GM10248 (cell line): ENCODE data around the gene ZNF521.

Source experiments
- CTCF ChIA-PET: fragments of 300-600 bp; sonication (Branson Sonifier 250); formaldehyde crosslinking; extraction: SDS; loops from one replicate; lab custom pipeline; 2021; ENCODE audit warnings: antibody characterized with exemption; lab: Yijun Ruan, JAX
- POLR2A ChIA-PET: fragments of 350-650 bp; sonication (Branson Sonifier 250); formaldehyde crosslinking; extraction: SDS; loops from one replicate; lab custom pipeline; 2020; ENCODE audit warnings: antibody characterized with exemption; lab: Yijun Ruan, JAX
- DNase-seq: peaks from one replicate; pipeline ENCODE4 v3.0.0; 2012; ENCODE audit errors: extremely low spot score
- TF ChIP-seq, protein P1 (sequence below): IDR thresholded peaks from 2 replicates; pipeline ENCODE4 v1.5.1; 2012; ENCODE audit warnings: mild to moderate bottlenecking, low read depth; ENCODE audit errors: extremely low read depth, missing control alignments, control extremely low read depth

The ZNF521 gene

DNA sequence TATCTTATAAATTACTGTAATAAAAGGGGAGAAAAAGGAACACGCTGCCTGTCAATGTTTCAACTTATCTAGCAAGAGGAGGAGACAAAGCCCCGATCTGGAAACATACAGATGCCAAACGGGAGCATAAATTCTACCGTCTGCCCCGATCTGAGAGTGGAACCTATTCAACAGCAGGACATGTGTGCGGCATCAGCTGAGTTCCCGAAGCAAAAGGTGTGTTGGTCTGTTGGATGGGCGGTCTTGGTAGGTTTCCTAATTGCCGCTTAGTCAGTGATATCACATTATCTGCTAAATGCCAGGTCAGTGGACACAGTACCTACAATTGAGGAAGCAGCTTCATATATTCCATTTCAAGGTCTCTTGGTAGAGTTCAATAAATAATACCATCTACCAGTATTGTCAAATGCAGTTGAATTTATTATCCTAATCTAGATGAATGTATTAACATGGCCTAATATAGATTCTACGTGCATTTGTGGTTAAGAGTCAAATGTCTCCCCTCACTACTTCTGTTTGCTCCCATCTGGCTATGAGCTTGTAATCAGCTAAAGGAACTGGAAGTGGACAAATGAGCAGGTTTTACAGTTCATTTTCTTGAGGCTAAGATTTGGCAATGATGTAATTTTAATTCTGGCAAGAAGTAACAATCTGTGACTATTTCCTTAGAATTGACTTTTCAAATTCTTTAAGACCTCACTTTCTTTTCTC, 219.0 kb downstream of the ZNF521 start:
- POLR2A ChIA-PET = no interaction called here
- CTCF ChIA-PET = interaction anchor here (1.5 kb wide), 1 partner anchor 26 kb away, joined by 4 read pairs; no protein-coding TSS in a partner anchor
- no peak for DNase-seq
- TF ChIP-seq, protein P1, sequence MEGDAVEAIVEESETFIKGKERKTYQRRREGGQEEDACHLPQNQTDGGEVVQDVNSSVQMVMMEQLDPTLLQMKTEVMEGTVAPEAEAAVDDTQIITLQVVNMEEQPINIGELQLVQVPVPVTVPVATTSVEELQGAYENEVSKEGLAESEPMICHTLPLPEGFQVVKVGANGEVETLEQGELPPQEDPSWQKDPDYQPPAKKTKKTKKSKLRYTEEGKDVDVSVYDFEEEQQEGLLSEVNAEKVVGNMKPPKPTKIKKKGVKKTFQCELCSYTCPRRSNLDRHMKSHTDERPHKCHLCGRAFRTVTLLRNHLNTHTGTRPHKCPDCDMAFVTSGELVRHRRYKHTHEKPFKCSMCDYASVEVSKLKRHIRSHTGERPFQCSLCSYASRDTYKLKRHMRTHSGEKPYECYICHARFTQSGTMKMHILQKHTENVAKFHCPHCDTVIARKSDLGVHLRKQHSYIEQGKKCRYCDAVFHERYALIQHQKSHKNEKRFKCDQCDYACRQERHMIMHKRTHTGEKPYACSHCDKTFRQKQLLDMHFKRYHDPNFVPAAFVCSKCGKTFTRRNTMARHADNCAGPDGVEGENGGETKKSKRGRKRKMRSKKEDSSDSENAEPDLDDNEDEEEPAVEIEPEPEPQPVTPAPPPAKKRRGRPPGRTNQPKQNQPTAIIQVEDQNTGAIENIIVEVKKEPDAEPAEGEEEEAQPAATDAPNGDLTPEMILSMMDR = no peak

DNA sequence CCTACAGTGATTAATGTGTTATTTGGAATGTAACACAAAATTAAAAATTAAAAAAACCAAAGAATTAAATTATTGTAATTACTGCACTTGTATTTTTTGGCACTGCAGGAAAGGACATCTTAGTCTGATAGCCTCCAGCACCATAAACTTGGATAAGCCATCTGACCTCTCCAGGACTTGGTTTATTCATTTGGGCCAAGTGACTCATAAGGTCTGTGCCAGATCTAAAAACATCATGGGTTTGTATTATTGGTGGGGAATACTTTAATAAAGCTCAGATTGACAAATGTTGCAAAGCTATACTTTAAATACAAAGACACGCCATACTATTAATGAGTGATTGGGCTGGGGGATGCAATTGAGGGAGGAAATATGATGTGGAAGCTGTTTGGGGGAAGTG, 225.2 kb downstream of the ZNF521 start:
- CTCF ChIA-PET = no interaction called here
- TF ChIP-seq, protein P1 = no peak
- POLR2A ChIA-PET = no interaction called here
- DNase-seq = no peak

DNA sequence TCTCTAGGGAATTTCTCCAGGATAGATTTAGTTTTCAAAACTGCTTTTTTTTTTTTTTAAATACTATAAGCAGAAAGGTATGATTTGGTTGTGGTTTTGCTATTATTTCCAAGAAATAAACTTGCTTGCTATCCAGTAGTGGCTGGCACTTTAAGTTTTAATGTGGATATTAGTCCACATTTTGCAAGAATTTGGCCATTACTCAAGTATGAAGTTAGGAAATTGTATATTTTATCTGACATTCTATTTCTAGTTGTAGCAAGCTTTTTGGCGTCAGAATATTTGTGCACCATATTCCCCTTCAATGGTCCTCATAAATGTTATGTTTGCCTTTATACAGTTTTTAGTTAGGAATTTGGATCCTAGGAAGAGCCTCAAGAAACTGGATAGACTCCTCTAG, 226.3 kb downstream of the ZNF521 start:
- TF ChIP-seq, protein P1 = no peak
- DNase-seq = no peak
- POLR2A ChIA-PET = no interaction called here
- CTCF ChIA-PET = no interaction called here

DNA sequence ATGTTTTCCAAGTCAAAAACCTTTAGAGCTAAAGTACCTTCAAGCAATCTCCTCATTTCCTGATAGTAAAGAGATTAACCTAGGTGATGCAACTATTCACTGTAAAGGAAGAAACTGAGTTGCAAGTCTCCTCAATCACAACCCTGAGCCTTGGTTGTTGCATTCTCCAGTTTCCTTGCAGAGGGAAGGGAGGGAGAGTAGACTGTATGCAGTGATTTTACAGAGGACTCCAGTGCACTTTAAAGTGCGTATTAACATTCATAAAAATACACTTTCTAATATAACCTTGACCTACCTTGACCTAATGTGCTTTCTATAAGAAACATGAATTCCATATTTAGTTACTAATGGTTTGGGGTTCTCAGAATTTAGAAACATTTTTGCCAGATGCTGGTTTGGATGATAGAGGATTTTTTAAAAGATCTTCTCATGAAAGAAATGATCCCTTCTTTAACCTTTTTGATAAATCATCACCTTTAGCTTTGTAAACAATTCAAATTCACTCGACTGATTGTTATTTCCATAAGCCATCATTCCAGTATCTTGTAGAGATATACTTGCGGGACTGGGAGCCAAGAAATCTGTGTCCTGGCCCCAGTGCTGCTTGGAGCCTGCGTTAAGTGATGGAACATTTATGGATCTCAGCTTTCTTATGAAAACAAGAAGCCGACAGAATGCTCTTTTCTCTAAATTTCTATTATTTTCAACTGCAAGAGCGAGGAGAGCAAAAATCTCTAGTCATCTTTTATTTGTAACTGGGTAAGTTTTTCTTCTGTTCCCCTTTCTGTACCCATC, 228.3 kb downstream of the ZNF521 start:
- DNase-seq = no peak
- ChIA-PET POLR2A (no interaction called here), CTCF (interaction anchor here (1.7 kb wide), 1 partner anchor 11 kb away, joined by 5 read pairs; no protein-coding TSS in a partner anchor)
- TF ChIP-seq, protein P1 = no peak

DNA sequence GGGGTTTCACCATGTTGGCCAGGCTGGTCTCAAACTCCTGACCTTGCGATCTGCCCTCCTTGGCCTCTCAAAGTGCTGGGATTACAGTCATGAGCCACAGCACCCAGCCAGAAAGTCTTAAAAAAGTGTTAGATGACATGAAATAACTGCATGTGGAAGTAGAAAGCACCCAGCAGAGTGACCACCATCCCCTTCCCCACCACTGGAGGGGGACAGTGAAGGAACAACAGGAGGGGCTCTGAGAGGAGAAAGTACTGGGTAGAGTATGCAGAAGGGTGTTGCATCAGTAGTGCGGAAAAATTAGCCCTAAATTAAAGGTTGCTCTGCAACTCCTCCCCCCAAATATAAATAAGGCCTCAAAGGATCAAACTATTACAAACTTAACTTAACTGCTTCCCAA, 230.5 kb downstream of the ZNF521 start:
- CTCF ChIA-PET = no interaction called here
- POLR2A ChIA-PET = no interaction called here
- no peak for DNase-seq
- TF ChIP-seq, protein P1 = no peak

DNA sequence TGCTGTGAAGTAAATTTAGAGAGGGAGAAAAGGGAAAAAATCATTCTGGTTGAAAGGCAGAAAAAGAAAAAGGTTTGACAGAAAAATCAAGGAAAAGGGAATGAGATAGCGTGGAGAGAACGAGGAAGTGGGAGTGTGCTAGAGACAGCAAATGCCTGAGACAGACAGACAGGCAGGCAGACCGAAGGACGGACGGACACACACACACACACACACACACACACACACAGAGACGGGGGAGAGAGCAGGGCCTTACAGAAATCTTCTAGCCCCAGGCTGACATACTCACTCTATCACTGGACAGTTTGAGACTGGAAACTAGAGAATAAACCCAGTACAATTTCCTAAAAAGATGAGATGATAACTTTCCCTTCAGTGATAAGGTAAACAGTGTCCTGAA, 238.4 kb downstream of the ZNF521 start:
- DNase-seq = no peak
- POLR2A ChIA-PET = no interaction called here

More for the DNA sequence above, 238.4 kb downstream of the ZNF521 start:
- TF ChIP-seq, protein P1 = no peak
- CTCF ChIA-PET = no interaction called here
